HG03135 (cell line): ENCODE data around the gene TMIGD3.
"Not testable (repeated sequence)": the region's sequence is repeated elsewhere in the genome, so short reads cannot be mapped to it uniquely, and the experiment has no call there.

Experiments
- ATAC-seq: cut with Tn5 transposase; IDR thresholded peaks from one replicate; pipeline ENCODE4 v1.9.1; 2021; ENCODE audit warnings: mild to moderate bottlenecking, moderate library complexity; ENCODE audit not compliant: unreplicated experiment

The TMIGD3 gene

GRCh38 chr1:111503585-111504060 is at the start of gene TMIGD3, which contains the start of gene ADORA3:
TMIGD3 (minus strand) TSS chr1:111503633; CDS start chr1:111503354, 279 bp downstream.
ADORA3 (minus strand) TSS chr1:111503633; CDS start chr1:111503354, 279 bp downstream.
- ATAC-seq = no peak

- no peak for ATAC-seq
Measured at GRCh38 chr1:111553196-111553595, 49.8 kb upstream of the TMIGD3 start.

GRCh38 chr1:111552587-111552986 is 49.2 kb upstream of the TMIGD3 start:
- no peak for ATAC-seq

- no peak for ATAC-seq
Measured at GRCh38 chr1:111551623-111552411, 48.4 kb upstream of the TMIGD3 start.

GRCh38 chr1:111547786-111548185 is 44.4 kb upstream of the TMIGD3 start:
- not testable (repeated sequence) for ATAC-seq

GRCh38 chr1:111542187-111542586 is 38.8 kb upstream of the TMIGD3 start:
- ATAC-seq = no peak

- no peak for ATAC-seq
Measured at GRCh38 chr1:111541721-111542120, 38.3 kb upstream of the TMIGD3 start.

- ATAC-seq = no peak
Measured at GRCh38 chr1:111540928-111541327, 37.5 kb upstream of the TMIGD3 start.

GRCh38 chr1:111538343-111539025 is 35.1 kb upstream of the TMIGD3 start:
- no peak for ATAC-seq

- no peak for ATAC-seq
Measured at GRCh38 chr1:111535256-111536191, 32.1 kb upstream of the TMIGD3 start.

- no peak for ATAC-seq
Measured at GRCh38 chr1:111520053-111520452, 16.6 kb upstream of the TMIGD3 start.

GRCh38 chr1:111517469-111518225 is 14.2 kb upstream of the TMIGD3 start:
- no peak for ATAC-seq

GRCh38 chr1:111516005-111516535 is 12.6 kb upstream of the TMIGD3 start:
- ATAC-seq = no peak

GRCh38 chr1:111515291-111516004 is 12.0 kb upstream of the TMIGD3 start:
- no peak for ATAC-seq

- no peak for ATAC-seq
Measured at GRCh38 chr1:111513410-111514020, 10.1 kb upstream of the TMIGD3 start.

- ATAC-seq = no peak
Measured at GRCh38 chr1:111512931-111513330, 9.5 kb upstream of the TMIGD3 start.

- no peak for ATAC-seq
Measured at GRCh38 chr1:111512132-111512889, 8.9 kb upstream of the TMIGD3 start.

GRCh38 chr1:111511370-111511769 is 7.9 kb upstream of the TMIGD3 start:
- no peak for ATAC-seq
